Measurements from ENCODE around the gene PLPPR3.

The PLPPR3 gene

DNA sequence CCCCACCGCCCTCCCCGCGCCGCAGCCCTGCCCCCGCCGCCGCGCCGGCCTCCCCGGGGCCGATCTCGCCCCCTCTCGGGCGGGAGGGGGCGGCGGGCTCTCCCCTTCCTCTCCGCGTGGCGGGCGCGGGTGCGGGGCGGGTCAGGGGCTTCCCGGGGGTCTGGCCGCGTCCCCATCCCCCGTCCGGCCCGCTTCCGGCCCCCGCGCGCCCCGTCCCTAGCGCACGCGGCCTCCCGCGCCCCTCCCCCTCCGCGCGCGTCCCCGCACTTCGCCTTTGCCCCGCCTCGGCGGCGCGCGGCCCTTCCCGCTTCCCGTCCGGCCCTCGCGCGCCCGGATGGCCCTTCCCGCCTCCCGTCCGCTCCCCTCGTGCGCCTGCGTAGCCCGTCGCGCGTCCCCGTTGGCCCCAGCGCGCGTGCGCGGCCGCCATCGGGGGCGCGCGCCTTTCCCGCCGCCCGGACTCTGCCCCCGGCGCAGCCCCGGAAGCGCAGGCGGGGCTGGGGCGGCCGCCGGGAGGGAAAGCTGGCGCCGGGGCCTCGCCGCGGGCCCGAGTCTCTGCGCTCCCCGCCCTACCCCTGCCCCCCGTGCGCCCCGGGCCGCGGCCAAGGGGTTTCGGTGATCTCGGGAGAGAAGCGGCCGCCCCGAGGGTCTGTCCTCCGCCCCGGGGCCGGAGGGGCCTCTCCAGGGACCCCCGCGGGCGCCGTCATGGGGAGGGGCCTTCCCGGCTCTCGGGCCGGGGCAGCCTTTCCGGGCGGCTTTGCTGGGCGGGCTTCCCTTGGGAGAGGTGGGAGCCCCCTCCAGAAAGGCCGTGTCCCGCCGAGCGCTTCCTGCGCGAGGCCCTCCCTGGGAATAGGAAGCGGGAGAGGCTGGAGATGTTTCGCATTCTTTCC, 24.0 kb downstream of the PLPPR3 start:
- peak; percentile 79 to 82 for DNase-seq (ENCODE audit: low read depth in 1 of 2, low spot score in 1 of 2)
- peak overlapping the region; percentile 98 for H3K4me3 ChIP-seq (replicated peaks; ENCODE audit: insufficient read depth, low read length)

DNA sequence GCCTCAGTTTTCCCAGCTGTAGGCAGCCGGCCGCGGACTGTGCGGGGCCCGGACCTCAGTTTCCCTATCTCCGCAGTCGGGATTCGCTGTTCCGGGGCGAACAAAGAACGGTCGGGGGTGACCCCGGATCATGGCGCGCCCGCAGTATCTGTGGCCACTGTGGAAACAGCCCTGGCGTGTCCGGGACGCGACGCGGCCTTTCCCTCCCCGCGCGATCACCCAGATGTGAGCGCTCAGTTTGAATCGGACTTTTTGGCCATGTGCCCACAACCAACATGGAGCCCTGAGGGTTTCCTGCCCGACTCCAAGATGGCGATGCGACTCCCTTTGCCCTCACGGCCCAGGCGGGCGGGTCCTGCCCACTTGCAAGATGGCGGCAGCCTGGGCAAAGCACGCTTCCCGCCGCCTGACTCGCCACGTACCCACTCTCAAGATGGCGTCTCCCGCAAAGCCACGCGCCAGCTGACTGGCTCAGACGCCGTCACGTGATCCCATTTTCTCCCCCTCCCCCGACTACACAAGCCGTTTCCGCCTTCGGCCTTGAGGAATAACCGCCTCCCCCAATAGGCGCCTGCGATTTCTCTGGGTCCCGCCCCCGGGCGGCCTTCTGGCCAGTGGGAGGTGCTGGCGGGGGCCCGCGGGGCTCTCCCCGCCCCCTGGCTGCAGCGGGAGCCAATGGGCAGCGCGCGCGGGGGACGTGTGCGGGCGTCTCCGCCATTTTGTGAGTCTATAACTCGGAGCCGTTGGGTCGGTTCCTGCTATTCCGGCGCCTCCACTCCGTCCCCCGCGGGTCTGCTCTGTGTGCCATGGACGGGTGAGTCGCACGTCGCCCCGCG, 24.8 kb downstream of the PLPPR3 start, which contains the start of gene PTBP1:
PTBP1 (plus strand) TSS at position 761 of the 836 bp plus-strand sequence; CDS start at position 807, 46 bp downstream.
- peak; percentile 91 for TF ChIP-seq POLR2AphosphoS5 (IDR thresholded peaks at IDR 0.05; ENCODE audit: low read depth)
- TF ChIP-seq, protein P1, sequence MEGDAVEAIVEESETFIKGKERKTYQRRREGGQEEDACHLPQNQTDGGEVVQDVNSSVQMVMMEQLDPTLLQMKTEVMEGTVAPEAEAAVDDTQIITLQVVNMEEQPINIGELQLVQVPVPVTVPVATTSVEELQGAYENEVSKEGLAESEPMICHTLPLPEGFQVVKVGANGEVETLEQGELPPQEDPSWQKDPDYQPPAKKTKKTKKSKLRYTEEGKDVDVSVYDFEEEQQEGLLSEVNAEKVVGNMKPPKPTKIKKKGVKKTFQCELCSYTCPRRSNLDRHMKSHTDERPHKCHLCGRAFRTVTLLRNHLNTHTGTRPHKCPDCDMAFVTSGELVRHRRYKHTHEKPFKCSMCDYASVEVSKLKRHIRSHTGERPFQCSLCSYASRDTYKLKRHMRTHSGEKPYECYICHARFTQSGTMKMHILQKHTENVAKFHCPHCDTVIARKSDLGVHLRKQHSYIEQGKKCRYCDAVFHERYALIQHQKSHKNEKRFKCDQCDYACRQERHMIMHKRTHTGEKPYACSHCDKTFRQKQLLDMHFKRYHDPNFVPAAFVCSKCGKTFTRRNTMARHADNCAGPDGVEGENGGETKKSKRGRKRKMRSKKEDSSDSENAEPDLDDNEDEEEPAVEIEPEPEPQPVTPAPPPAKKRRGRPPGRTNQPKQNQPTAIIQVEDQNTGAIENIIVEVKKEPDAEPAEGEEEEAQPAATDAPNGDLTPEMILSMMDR (IDR thresholded peaks at IDR 0.05; ENCODE audit: insufficient read depth, low read length), result no peak
- TF ChIP-seq, protein P2, sequence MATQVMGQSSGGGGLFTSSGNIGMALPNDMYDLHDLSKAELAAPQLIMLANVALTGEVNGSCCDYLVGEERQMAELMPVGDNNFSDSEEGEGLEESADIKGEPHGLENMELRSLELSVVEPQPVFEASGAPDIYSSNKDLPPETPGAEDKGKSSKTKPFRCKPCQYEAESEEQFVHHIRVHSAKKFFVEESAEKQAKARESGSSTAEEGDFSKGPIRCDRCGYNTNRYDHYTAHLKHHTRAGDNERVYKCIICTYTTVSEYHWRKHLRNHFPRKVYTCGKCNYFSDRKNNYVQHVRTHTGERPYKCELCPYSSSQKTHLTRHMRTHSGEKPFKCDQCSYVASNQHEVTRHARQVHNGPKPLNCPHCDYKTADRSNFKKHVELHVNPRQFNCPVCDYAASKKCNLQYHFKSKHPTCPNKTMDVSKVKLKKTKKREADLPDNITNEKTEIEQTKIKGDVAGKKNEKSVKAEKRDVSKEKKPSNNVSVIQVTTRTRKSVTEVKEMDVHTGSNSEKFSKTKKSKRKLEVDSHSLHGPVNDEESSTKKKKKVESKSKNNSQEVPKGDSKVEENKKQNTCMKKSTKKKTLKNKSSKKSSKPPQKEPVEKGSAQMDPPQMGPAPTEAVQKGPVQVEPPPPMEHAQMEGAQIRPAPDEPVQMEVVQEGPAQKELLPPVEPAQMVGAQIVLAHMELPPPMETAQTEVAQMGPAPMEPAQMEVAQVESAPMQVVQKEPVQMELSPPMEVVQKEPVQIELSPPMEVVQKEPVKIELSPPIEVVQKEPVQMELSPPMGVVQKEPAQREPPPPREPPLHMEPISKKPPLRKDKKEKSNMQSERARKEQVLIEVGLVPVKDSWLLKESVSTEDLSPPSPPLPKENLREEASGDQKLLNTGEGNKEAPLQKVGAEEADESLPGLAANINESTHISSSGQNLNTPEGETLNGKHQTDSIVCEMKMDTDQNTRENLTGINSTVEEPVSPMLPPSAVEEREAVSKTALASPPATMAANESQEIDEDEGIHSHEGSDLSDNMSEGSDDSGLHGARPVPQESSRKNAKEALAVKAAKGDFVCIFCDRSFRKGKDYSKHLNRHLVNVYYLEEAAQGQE (IDR thresholded peaks at IDR 0.05; ENCODE audit: insufficient replicate concordance, low read depth), result no peak
- no peak for TF ChIP-seq SPI1 (IDR thresholded peaks at IDR 0.05; ENCODE audit: borderline replicate concordance, low read depth)
- peak; percentile 66 for TF ChIP-seq GABPA (IDR thresholded peaks at IDR 0.05; ENCODE audit: low read depth)
- Histone ChIP-seq H3K27ac (replicated peaks) (peak within 1 kb of the TSS; percentile 95), H3K27me3 (ENCODE audit: insufficient read depth, poor library complexity, severe bottlenecking) (no peaks in the 10 kb centered on the region), H3K4me3 (replicated peaks; ENCODE audit: insufficient read depth, low read length) (peak within 1 kb of the TSS; percentile 98)
- peak; percentile 100 for DNase-seq (ENCODE audit: low read depth in 1 of 2, low spot score in 1 of 2)

More for the DNA sequence above, 24.0 kb downstream of the PLPPR3 start:
- peak overlapping the region; percentile 95 for H3K27ac ChIP-seq (replicated peaks)
- H3K27me3 ChIP-seq (ENCODE audit: insufficient read depth, poor library complexity, severe bottlenecking), result no peaks in the 10 kb centered on the region
- no peak for TF ChIP-seq GABPA (IDR thresholded peaks at IDR 0.05; ENCODE audit: low read depth)
- peak; percentile 59; the same call in 1 of the 2 replicates for TF ChIP-seq POLR2AphosphoS5 (IDR thresholded peaks at IDR 0.05; ENCODE audit: low read depth)

- no peak for TF ChIP-seq SPI1 (IDR thresholded peaks at IDR 0.05; ENCODE audit: borderline replicate concordance, low read depth)
- TF ChIP-seq POLR2AphosphoS5 (IDR thresholded peaks at IDR 0.05; ENCODE audit: low read depth), result no peak
- TF ChIP-seq, protein P1 (IDR thresholded peaks at IDR 0.05; ENCODE audit: insufficient read depth, low read length), result no peak
- no peak for TF ChIP-seq GABPA (IDR thresholded peaks at IDR 0.05; ENCODE audit: low read depth)
- TF ChIP-seq, protein P2 (IDR thresholded peaks at IDR 0.05; ENCODE audit: insufficient replicate concordance, low read depth), result no peak
- Histone ChIP-seq H3K4me3 (replicated peaks; ENCODE audit: insufficient read depth, low read length) (peak overlapping the region; percentile 59), H3K27me3 (ENCODE audit: insufficient read depth, poor library complexity, severe bottlenecking) (no peaks in the 10 kb centered on the region), H3K27ac (replicated peaks) (peak overlapping the region; percentile 83; the same call in 1 of the 2 replicates)
- DNase-seq (ENCODE audit: low read depth in 1 of 2, low spot score in 1 of 2), result no peak
Observed at GRCh38 chr19:795691-796581, 25.8 kb downstream of the PLPPR3 start.
